Thyroid gland (tissue), 4 donors: ENCODE measurements around the gene CCIN. TPM values are rescaled to one million over a fixed set of nuclear protein-coding genes. Genes with fewer than 3 reads are reported as not detected.

ENCODE experiments used
- DNase-seq, 2 donors: peaks; one replicate each; pipeline ENCODE4 v3.0.0-alpha.2; 2019
- H3K27ac ChIP-seq, 3 donors: fragments of 200-600 bp; sonication (generic); 1 replicate in 2 of 3; 2 replicates in 1 of 3; pipeline ENCODE4 v1.5.1; 2016 to 2019; ENCODE audit warnings: mild to moderate bottlenecking in 1 of 3, moderate library complexity in 1 of 3
- H3K27me3 ChIP-seq: fragments of 200-600 bp; sonication (generic); one replicate; pipeline ENCODE4 v1.5.1; 2019
- H3K36me3 ChIP-seq, 2 donors: fragments of 200-600 bp; sonication (generic); one replicate each; pipeline ENCODE4 v1.5.1; 2016 to 2019
- H3K4me1 ChIP-seq, 2 donors: fragments of 200-600 bp; sonication (generic); one replicate each; pipeline ENCODE4 v1.5.1; 2017 to 2019
- H3K4me3 ChIP-seq, 3 donors: fragments of 200-600 bp; sonication (generic); replicated peaks in 1 of 3; 1 replicate in 2 of 3; 2 replicates in 1 of 3; pipeline ENCODE4 v1.5.1; 2016; ENCODE audit warnings: mild to moderate bottlenecking in 1 of 3
- H3K9me3 ChIP-seq: fragments of 200-600 bp; sonication (generic); one replicate; pipeline ENCODE4 v1.5.1; 2017
- POLR2A ChIP-seq, 2 donors: fragments of 450-650 bp; IDR thresholded peaks; one replicate each; pipeline ENCODE4 v1.6.1; 2017; ENCODE audit warnings: antibody characterized with exemption in 2 of 2, mild to moderate bottlenecking in 2 of 2, moderate library complexity in 1 of 2
- WGBS, 2 donors: methylation state at CpG; one replicate each; pipeline ENCODE4 v1.1.5; 2017; 5-methylcytosine and 5-hydroxymethylcytosine counted together
- intact Hi-C: fragments of 100-400 bp; cut with DNase I; formaldehyde crosslinking; loops from one replicate; pipeline ENCODE4 v1.15.1; 2023
- total RNA-seq, 4 donors: library from RNA; depleted of rRNA; stranded (reverse); fragments of >200 nt; gene quantifications; one replicate each; pipeline ENCODE4 v1.2.3, GENCODE V29; 2016
- TF ChIP-seq, protein P1 (sequence below), 6 experiments: fragments of 200-600 bp in 3 of 6; fragments of 450-650 bp in 3 of 6; sonication (generic) in 3 of 6; IDR thresholded peaks; one replicate each; pipeline ENCODE4 v1.5.1; 2016 to 2019; ENCODE audit warnings: antibody characterized with exemption in 6 of 6, mild to moderate bottlenecking in 2 of 6, inconsistent platforms in 1 of 6, moderate library complexity in 1 of 6

CCIN gene
- total RNA-seq, 4 donors from 2014 or later = 0.40 TPM; not detected in 3

DNA sequence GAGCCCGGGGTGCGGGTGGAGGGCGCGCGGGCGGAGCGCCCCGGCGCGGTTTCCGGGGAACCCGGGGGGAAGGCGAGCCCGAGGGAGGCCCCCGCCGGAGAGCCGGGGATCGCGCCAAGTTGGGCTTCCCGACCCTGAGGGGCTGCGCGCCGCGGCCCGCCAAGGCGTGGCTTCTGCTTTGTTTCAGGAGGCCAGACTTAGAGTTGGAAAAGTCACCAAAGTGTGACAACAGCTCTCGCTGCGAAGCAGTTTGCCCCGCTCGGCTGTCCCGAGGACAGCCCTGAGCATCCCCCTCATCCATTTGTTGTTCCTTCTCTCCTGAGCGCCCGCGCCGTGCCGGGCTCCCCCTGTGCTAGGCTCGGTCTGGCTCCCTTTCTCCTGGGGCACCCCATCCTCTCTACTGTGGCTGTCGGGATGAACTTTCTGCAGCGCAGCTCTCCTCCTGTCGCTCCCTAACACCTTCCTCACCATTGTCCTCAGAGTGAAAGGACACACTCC lies 32.2 kb upstream of the CCIN start:
- WGBS, 2 donors = 2% methylated on average over 14 to 16 of the region's 40 CpGs
- Histone ChIP-seq H3K4me3 (peak overlapping the region; percentile 41 to 85 (median 80)), H3K9me3 (no peaks in the 10 kb centered on the region), H3K27ac (peak overlapping the region in 2 of 3 donors; percentile 56 to 67), H3K36me3 (no peaks in the 10 kb centered on the region), H3K4me1 (peaks cover 18 to 37% of the 10 kb centered on the region in 2 donors), H3K27me3 (no peaks in the 10 kb centered on the region)
- peak; percentile 31 for DNase-seq
- intact Hi-C loops = no loop called here
- no peak for TF ChIP-seq POLR2A (IDR thresholded peaks at IDR 0.05)
- TF ChIP-seq, protein P1, sequence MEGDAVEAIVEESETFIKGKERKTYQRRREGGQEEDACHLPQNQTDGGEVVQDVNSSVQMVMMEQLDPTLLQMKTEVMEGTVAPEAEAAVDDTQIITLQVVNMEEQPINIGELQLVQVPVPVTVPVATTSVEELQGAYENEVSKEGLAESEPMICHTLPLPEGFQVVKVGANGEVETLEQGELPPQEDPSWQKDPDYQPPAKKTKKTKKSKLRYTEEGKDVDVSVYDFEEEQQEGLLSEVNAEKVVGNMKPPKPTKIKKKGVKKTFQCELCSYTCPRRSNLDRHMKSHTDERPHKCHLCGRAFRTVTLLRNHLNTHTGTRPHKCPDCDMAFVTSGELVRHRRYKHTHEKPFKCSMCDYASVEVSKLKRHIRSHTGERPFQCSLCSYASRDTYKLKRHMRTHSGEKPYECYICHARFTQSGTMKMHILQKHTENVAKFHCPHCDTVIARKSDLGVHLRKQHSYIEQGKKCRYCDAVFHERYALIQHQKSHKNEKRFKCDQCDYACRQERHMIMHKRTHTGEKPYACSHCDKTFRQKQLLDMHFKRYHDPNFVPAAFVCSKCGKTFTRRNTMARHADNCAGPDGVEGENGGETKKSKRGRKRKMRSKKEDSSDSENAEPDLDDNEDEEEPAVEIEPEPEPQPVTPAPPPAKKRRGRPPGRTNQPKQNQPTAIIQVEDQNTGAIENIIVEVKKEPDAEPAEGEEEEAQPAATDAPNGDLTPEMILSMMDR (IDR thresholded peaks at IDR 0.05) = no peak

DNA sequence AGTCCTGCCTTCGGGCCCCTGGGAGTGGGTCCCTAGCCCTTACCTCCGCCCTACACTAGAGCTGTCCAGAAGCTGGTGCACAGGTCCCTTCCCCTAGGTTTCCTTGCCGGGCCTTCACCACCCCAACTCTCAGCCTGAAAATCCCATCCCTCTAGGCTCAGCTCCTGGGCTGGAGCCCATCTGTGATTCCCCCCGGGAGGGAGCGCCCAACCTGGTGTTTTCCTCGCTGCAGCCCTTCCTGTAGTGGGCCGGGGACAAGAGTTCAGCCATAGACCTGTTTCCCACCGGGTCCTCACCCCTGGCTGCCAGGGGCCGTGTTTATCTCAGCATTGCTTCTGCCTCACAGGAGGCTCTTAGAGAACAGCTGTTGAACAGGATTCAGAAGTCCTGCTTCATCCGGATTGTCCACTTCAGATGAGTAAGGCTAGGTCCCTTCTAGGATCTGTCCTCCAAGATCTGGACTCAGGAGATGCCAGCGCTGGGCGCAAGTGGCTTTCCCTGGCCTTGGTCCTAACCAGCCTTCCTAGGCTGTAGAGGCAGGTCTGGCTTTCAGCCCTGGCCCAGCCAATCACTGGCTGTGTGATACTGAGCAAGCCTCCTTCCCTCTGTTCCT lies 31.7 kb upstream of the CCIN start:
- WGBS, 2 donors = 24 to 26% methylated on average over 10 to 12 of the region's 12 CpGs
- H3K27me3 ChIP-seq = no peaks in the 10 kb centered on the region
- H3K4me1 ChIP-seq = peaks cover 18 to 43% of the 10 kb centered on the region in 2 donors
- no peak for TF ChIP-seq POLR2A (IDR thresholded peaks at IDR 0.05)
- TF ChIP-seq, protein P1 (IDR thresholded peaks at IDR 0.05) = no peak
- intact Hi-C loops = no loop called here
- peak; percentile 35 to 40 for DNase-seq
- no peaks in the 10 kb centered on the region for H3K36me3 ChIP-seq
- no peaks in the 10 kb centered on the region for H3K9me3 ChIP-seq
- peak overlapping the region in 1 of 3 donors; percentile 67 for H3K27ac ChIP-seq
- H3K4me3 ChIP-seq = peak overlapping the region in 2 of 3 donors; percentile 80 to 85

- intact Hi-C loops = no loop called here
- no peak overlapping the region for H3K27ac ChIP-seq
- DNase-seq = no peak
- peaks cover 18 to 52% of the 10 kb centered on the region in 2 donors for H3K4me1 ChIP-seq
- H3K27me3 ChIP-seq = no peaks in the 10 kb centered on the region
- 95 to 97% methylated on average over 10 of the region's 10 CpGs for WGBS, 2 donors
- no peak overlapping the region for H3K4me3 ChIP-seq
- no peak for TF ChIP-seq POLR2A (IDR thresholded peaks at IDR 0.05)
- TF ChIP-seq, protein P1 (IDR thresholded peaks at IDR 0.05) = no peak
- no peaks in the 10 kb centered on the region for H3K36me3 ChIP-seq
- no peaks in the 10 kb centered on the region for H3K9me3 ChIP-seq
These were observed 30.7 kb upstream of the CCIN start for GRCh38 chr9:36138496-36138895.

DNA sequence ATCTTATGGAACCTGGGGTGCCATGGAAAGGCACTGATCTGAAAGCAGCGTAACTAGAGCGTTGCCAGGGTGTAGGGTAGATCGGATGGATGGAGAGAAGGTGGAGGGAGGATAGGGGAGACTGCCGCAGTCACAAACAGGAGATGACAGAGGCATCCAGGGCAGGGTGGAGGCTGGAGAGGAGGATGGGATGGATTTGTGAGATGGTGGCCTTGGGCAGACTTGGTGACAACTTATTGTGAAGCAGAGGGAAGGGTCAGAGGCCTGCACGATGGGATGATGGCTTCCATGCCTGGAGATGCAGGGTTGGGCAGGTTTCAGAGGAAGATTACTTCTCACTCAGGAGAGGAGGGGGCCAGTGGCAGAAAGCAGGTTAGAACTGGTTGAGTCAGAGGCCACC lies 30.3 kb upstream of the CCIN start:
- H3K27ac ChIP-seq = no peak overlapping the region
- intact Hi-C loops = no loop called here
- no peaks in the 10 kb centered on the region for H3K9me3 ChIP-seq
- DNase-seq = no peak
- H3K4me1 ChIP-seq = peaks cover 18 to 52% of the 10 kb centered on the region in 2 donors
- 95 to 96% methylated on average over 5 of the region's 5 CpGs for WGBS, 2 donors
- H3K36me3 ChIP-seq = no peaks in the 10 kb centered on the region
- no peak for TF ChIP-seq POLR2A (IDR thresholded peaks at IDR 0.05)
- TF ChIP-seq, protein P1 (IDR thresholded peaks at IDR 0.05) = no peak
- no peak overlapping the region for H3K4me3 ChIP-seq
- no peaks in the 10 kb centered on the region for H3K27me3 ChIP-seq
